Gastrocnemius medialis (tissue), 4 donors: ENCODE results near the gene SCLT1.

Experiments
- POLR2A ChIP-seq, 2 donors: fragments of 450-650 bp; IDR thresholded peaks; one replicate each; pipeline ENCODE4 v1.6.1; 2017; ENCODE audit warnings: antibody characterized with exemption in 2 of 2, mild to moderate bottlenecking in 2 of 2, moderate library complexity in 2 of 2
- TF ChIP-seq, protein P1 (sequence below), 5 experiments: fragments of 450-650 bp in 3 of 5; fragments of 200-600 bp in 2 of 5; sonication (generic) in 2 of 5; IDR thresholded peaks in 4 of 5; conservative IDR thresholded peaks in 1 of 5; 1 replicate in 4 of 5; 2 replicates in 1 of 5; pipeline ENCODE4 v1.5.1; 2016 to 2019; ENCODE audit warnings: antibody characterized with exemption in 5 of 5, mild to moderate bottlenecking in 3 of 5, moderate library complexity in 3 of 5

DNA sequence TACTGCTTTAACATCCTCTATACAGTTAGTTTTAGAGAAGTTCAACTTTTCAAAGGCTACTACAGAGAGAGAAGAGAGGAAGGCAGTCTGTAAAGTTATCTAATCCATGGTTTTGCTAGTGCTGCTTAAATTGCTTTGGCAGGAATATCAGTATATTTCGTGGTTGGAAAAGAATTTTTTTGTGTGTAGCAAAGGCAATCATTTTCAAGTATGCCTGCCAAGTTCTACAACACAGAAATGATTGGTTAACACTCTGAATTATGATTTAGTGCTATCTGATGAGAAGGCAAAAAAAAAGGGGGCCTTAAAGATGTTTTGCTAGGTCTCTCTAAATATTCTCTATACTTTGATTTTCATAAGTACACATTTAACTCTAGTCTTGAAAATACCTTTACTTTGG is 150.7 kb downstream of the SCLT1 start:
- TF ChIP-seq, protein P1, sequence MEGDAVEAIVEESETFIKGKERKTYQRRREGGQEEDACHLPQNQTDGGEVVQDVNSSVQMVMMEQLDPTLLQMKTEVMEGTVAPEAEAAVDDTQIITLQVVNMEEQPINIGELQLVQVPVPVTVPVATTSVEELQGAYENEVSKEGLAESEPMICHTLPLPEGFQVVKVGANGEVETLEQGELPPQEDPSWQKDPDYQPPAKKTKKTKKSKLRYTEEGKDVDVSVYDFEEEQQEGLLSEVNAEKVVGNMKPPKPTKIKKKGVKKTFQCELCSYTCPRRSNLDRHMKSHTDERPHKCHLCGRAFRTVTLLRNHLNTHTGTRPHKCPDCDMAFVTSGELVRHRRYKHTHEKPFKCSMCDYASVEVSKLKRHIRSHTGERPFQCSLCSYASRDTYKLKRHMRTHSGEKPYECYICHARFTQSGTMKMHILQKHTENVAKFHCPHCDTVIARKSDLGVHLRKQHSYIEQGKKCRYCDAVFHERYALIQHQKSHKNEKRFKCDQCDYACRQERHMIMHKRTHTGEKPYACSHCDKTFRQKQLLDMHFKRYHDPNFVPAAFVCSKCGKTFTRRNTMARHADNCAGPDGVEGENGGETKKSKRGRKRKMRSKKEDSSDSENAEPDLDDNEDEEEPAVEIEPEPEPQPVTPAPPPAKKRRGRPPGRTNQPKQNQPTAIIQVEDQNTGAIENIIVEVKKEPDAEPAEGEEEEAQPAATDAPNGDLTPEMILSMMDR (IDR thresholded peaks at IDR 0.05 in 4 of 5, conservative IDR thresholded peaks at IDR 0.05 in 1 of 5) = no peak
- no peak for TF ChIP-seq POLR2A (IDR thresholded peaks at IDR 0.05)
